K562 (cell line): ENCODE results near the gene GOLIM4.

ENCODE experiments used
- TF ChIP-seq, protein P1 (sequence below): fragments of 250-450 bp; sonication (Bioruptor Pico); IDR thresholded peaks from 2 replicates; pipeline ENCODE4 v1.5.0; 2020; ENCODE audit warnings: mild to moderate bottlenecking, borderline replicate concordance
- TF ChIP-seq, protein P2 (sequence below), 3 experiments: fragments of 200-800 bp in 1 of 3; sonication (Bioruptor generic) in 1 of 3; sonication (generic) in 1 of 3; formaldehyde crosslinking in 1 of 3; IDR thresholded peaks; 2 replicates each; pipeline versions ENCODE4 v1.6.1 to v1.8.0; 2016 to 2022; ENCODE audit warnings: mild to moderate bottlenecking in 2 of 3, missing compliant biosample characterization in 2 of 3, missing genetic modification characterization in 2 of 3, missing genetic modification reagents in 1 of 3
- TF ChIP-seq, protein P3 (sequence below): fragments of 250-450 bp; sonication (Bioruptor Pico); IDR thresholded peaks from 2 replicates; pipeline ENCODE4 v1.5.0; 2021

DNA sequence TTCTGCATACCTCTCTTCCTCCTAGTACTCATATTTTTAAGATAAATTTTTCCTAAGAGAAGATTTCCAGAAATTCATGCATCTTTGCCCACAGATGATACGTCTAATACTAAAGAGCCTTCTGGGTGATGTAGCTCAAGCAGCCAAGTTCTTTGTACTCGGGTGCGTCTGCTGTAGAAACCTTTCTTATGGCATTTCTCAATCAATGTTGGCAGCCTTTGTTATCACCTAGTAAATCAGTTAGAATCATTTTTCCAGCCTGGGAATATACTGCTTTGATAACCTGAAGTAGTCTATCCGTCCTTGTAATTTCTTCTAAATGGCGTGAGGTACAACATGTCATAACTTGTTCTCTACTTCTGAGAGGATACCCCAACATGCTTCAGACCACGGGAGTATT lies 104.5 kb downstream of the GOLIM4 start:
- TF ChIP-seq, protein P1, sequence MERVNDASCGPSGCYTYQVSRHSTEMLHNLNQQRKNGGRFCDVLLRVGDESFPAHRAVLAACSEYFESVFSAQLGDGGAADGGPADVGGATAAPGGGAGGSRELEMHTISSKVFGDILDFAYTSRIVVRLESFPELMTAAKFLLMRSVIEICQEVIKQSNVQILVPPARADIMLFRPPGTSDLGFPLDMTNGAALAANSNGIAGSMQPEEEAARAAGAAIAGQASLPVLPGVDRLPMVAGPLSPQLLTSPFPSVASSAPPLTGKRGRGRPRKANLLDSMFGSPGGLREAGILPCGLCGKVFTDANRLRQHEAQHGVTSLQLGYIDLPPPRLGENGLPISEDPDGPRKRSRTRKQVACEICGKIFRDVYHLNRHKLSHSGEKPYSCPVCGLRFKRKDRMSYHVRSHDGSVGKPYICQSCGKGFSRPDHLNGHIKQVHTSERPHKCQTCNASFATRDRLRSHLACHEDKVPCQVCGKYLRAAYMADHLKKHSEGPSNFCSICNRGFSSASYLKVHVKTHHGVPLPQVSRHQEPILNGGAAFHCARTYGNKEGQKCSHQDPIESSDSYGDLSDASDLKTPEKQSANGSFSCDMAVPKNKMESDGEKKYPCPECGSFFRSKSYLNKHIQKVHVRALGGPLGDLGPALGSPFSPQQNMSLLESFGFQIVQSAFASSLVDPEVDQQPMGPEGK: no peak
- TF ChIP-seq, protein P2, sequence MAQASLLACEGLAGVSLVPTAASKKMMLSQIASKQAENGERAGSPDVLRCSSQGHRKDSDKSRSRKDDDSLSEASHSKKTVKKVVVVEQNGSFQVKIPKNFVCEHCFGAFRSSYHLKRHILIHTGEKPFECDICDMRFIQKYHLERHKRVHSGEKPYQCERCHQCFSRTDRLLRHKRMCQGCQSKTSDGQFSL (CRISPR knock-in tag; IDR thresholded peaks at IDR 0.05): no peak
- TF ChIP-seq, protein P2 (tag; IDR thresholded peaks at IDR 0.05): no peak
- TF ChIP-seq, protein P3, sequence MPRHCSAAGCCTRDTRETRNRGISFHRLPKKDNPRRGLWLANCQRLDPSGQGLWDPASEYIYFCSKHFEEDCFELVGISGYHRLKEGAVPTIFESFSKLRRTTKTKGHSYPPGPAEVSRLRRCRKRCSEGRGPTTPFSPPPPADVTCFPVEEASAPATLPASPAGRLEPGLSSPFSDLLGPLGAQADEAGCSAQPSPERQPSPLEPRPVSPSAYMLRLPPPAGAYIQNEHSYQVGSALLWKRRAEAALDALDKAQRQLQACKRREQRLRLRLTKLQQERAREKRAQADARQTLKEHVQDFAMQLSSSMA (CRISPR knock-in tag): no peak
